Astrocyte (in vitro differentiated cells and primary cell): ENCODE results near the gene METTL16. TPM values are rescaled to one million over a fixed set of nuclear protein-coding genes. Genes with fewer than 3 reads are reported as not detected.
"Not testable (repeated sequence)": the region's sequence is repeated elsewhere in the genome, so short reads cannot be mapped to it uniquely, and the experiment has no call there.

Experiments used
- DNase-seq: peaks from one replicate; pipeline ENCODE4 v3.0.0-alpha.2; 2010; ENCODE audit warnings: low read depth
- FAIRE-seq: peaks from 2 replicates; lab custom pipeline; 2011; peaks lifted over from hg19 to GRCh38; lab: Jason Lieb, UNC
- H2AFZ ChIP-seq: 2 replicates; pipeline ENCODE4 v1.6.0; 2012; ENCODE audit warnings: low read depth, low read length, inconsistent platforms
- H3K27ac ChIP-seq: 2 replicates; pipeline ENCODE4 v1.5.1; 2011; ENCODE audit warnings: low read depth, low read length, inconsistent platforms
- H3K27me3 ChIP-seq: 2 replicates; pipeline ENCODE4 v1.6.0; 2011; ENCODE audit warnings: low read length, inconsistent platforms; ENCODE audit not compliant: insufficient read depth
- H3K36me3 ChIP-seq: 2 replicates; pipeline ENCODE4 v1.5.1; 2011; ENCODE audit warnings: low read length, inconsistent platforms; ENCODE audit not compliant: insufficient read depth
- H3K4me1 ChIP-seq: 2 replicates; pipeline ENCODE4 v1.5.1; 2011; ENCODE audit warnings: low read length, inconsistent platforms; ENCODE audit not compliant: insufficient read depth
- H3K4me2 ChIP-seq: 2 replicates; pipeline ENCODE4 v1.6.0; 2012; ENCODE audit warnings: low read length, inconsistent platforms
- H3K4me3 ChIP-seq: 2 replicates; pipeline ENCODE4 v1.5.1; 2011; ENCODE audit warnings: low read depth, mild to moderate bottlenecking, low read length, inconsistent platforms; ENCODE audit not compliant: insufficient read depth
- H3K79me2 ChIP-seq: 2 replicates; pipeline ENCODE4 v1.6.0; 2012; ENCODE audit warnings: mild to moderate bottlenecking, low read length, inconsistent platforms; ENCODE audit not compliant: insufficient read depth
- H3K9ac ChIP-seq: 2 replicates; pipeline ENCODE4 v1.6.0; 2012; ENCODE audit warnings: mild to moderate bottlenecking, low read length, inconsistent platforms
- H3K9me3 ChIP-seq: 2 replicates; pipeline ENCODE4 v1.5.1; 2012; ENCODE audit warnings: low read depth, mild to moderate bottlenecking, low read length, inconsistent platforms; ENCODE audit not compliant: insufficient read depth
- H4K20me1 ChIP-seq: 2 replicates; pipeline ENCODE4 v1.6.0; 2012; ENCODE audit warnings: low read length, inconsistent platforms; ENCODE audit not compliant: insufficient read depth
- H3K27ac Mint-ChIP-seq: one replicate; pipeline ENCODE4 v1.8.0; 2021; ENCODE audit warnings: mild to moderate bottlenecking, mixed read lengths; ENCODE audit not compliant: unreplicated experiment
- H3K27me3 Mint-ChIP-seq: one replicate; pipeline ENCODE4 v1.8.0; 2021; ENCODE audit warnings: low read depth, mixed read lengths; ENCODE audit not compliant: unreplicated experiment
- H3K36me3 Mint-ChIP-seq: one replicate; pipeline ENCODE4 v1.8.0; 2021; ENCODE audit warnings: low read depth, mixed read lengths; ENCODE audit not compliant: unreplicated experiment
- H3K4me1 Mint-ChIP-seq: one replicate; pipeline ENCODE4 v1.8.0; 2021; ENCODE audit warnings: low read depth, mixed read lengths; ENCODE audit not compliant: unreplicated experiment
- H3K4me3 Mint-ChIP-seq: one replicate; pipeline ENCODE4 v1.8.0; 2021; ENCODE audit warnings: mild to moderate bottlenecking, moderate library complexity, mixed read lengths; ENCODE audit not compliant: unreplicated experiment
- H3K9me3 Mint-ChIP-seq: one replicate; pipeline ENCODE4 v1.8.0; 2021; ENCODE audit warnings: mild to moderate bottlenecking, mixed read lengths; ENCODE audit not compliant: unreplicated experiment
- CTCF ChIP-seq: IDR thresholded peaks from 2 replicates; pipeline ENCODE4 v1.5.1; 2011; ENCODE audit warnings: low read depth, mild to moderate bottlenecking, inconsistent platforms, low read length, moderate library complexity; ENCODE audit not compliant: insufficient read depth
- EZH2 ChIP-seq: IDR thresholded peaks from 2 replicates; pipeline ENCODE4 v1.6.1; 2012; ENCODE audit warnings: mild to moderate bottlenecking, low read length, inconsistent platforms; ENCODE audit not compliant: insufficient read depth
- total RNA-seq: library from RNA; stranded (reverse); gene quantifications from 2 replicates; pipeline ENCODE4 v1.2.1, GENCODE V29; 2021

Gene METTL16
- total RNA-seq, 1 donor from 2014 or later, result 28.4 TPM

DNA sequence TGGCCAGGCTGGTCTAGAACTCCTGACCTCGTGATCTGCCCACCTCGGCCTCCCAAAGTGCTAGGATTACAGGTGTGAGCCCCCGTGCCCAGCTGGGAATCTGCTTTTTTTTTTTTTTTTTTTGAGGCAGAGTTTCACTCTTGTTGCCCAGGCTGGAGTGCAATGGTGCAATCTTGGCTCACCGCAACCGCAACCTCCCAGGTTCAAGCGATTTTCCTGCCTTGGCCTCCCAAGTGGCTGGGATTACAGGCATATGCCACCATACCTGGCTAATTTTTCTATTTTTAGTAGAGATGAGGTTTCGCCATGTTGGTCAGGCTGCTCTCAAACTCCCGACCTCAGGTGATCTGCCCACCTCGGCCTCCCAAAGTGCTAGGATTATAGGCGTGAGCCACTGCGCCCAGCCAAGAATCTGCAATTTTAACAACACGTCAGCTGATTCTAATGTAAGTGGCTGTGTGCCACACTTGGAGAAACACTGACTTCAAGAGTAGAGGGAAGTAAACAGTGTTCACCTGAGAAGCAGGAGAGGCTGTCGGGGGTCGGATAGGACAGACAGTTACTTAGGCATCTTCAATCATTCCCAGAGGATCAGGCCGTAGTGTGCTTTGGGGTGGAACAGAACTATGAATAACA lies 10.2 kb upstream of the METTL16 start:
- DNase-seq, H3K9me3 Mint-ChIP-seq, H3K9me3 ChIP-seq, H3K27ac ChIP-seq, H3K79me2 ChIP-seq, H3K27me3 Mint-ChIP-seq, FAIRE-seq, H3K36me3 ChIP-seq, H3K4me2 ChIP-seq, H3K36me3 Mint-ChIP-seq, H3K9ac ChIP-seq, H3K27ac Mint-ChIP-seq, H3K4me3 Mint-ChIP-seq, H3K4me1 Mint-ChIP-seq, H3K27me3 ChIP-seq, H4K20me1 ChIP-seq, H3K4me3 ChIP-seq, H2AFZ ChIP-seq, H3K4me1 ChIP-seq: not testable (repeated sequence)

GRCh38 chr17:2521257-2521656 lies 9.6 kb upstream of the METTL16 start:
- no peaks in the 10 kb centered on the region for H3K36me3 Mint-ChIP-seq
- H3K9me3 Mint-ChIP-seq, result no peaks in the 10 kb centered on the region
- H3K27me3 Mint-ChIP-seq, result peaks cover 3% of the 10 kb centered on the region
- Histone ChIP-seq H3K27me3 (no peaks in the 10 kb centered on the region), H3K9me3 (no peaks in the 10 kb centered on the region), H3K27ac (no peak overlapping the region), H3K36me3 (no peaks in the 10 kb centered on the region), H3K4me3 (no peak overlapping the region), H3K79me2 (no peaks in the 10 kb centered on the region), H3K4me2 (no peak overlapping the region), H3K4me1 (no peaks in the 10 kb centered on the region), H2AFZ (no peak overlapping the region), H3K9ac (no peak overlapping the region), H4K20me1 (no peaks in the 10 kb centered on the region)
- TF ChIP-seq CTCF (no peak), EZH2 (no peak)
- no peak for DNase-seq
- H3K27ac Mint-ChIP-seq, result no peak overlapping the region
- peaks cover 4% of the 10 kb centered on the region for H3K4me1 Mint-ChIP-seq
- FAIRE-seq, result no peak
- H3K4me3 Mint-ChIP-seq, result no peak overlapping the region

GRCh38 chr17:2517539-2517938 lies 5.9 kb upstream of the METTL16 start:
- H3K9me3 Mint-ChIP-seq, result no peaks in the 10 kb centered on the region
- H3K4me3 Mint-ChIP-seq, result no peak overlapping the region
- Histone ChIP-seq H3K36me3 (no peaks in the 10 kb centered on the region), H3K4me3 (no peak overlapping the region), H2AFZ (no peak overlapping the region), H4K20me1 (no peaks in the 10 kb centered on the region), H3K79me2 (no peaks in the 10 kb centered on the region), H3K9me3 (no peaks in the 10 kb centered on the region), H3K27me3 (no peaks in the 10 kb centered on the region), H3K4me1 (no peaks in the 10 kb centered on the region), H3K27ac (no peak overlapping the region), H3K4me2 (no peak overlapping the region), H3K9ac (no peak overlapping the region)
- H3K27me3 Mint-ChIP-seq, result no peaks in the 10 kb centered on the region
- no peaks in the 10 kb centered on the region for H3K4me1 Mint-ChIP-seq
- no peaks in the 10 kb centered on the region for H3K36me3 Mint-ChIP-seq
- no peak for FAIRE-seq
- DNase-seq, result no peak
- TF ChIP-seq EZH2 (no peak), CTCF (no peak)
- no peak overlapping the region for H3K27ac Mint-ChIP-seq
